Epithelial cell of proximal tubule (primary cell): Measurements from ENCODE around the gene KIF26B. TPM values are rescaled to one million over a fixed set of nuclear protein-coding genes. Genes with fewer than 3 reads are reported as not detected.

ENCODE experiments used
- DNase-seq: peaks from one replicate; pipeline ENCODE4 v3.0.0-alpha.2; 2011; ENCODE audit warnings: low read depth
- H3K4me3 ChIP-seq: 2 replicates; pipeline ENCODE4 v1.5.1; 2011; ENCODE audit warnings: low read depth, mild to moderate bottlenecking, low read length
- total RNA-seq: library from RNA; depleted of rRNA; stranded (reverse); fragments of >200 nt; gene quantifications from 2 replicates; pipeline ENCODE4 v1.2.3, GENCODE V29; 2015
- TF ChIP-seq, protein P1 (sequence below): conservative IDR thresholded peaks from 2 replicates; pipeline ENCODE4 v1.5.1; 2012; ENCODE audit warnings: low read depth, mild to moderate bottlenecking, low read length

Gene KIF26B
- total RNA-seq, 1 donor from 2014 or later = 2.8 TPM

DNA sequence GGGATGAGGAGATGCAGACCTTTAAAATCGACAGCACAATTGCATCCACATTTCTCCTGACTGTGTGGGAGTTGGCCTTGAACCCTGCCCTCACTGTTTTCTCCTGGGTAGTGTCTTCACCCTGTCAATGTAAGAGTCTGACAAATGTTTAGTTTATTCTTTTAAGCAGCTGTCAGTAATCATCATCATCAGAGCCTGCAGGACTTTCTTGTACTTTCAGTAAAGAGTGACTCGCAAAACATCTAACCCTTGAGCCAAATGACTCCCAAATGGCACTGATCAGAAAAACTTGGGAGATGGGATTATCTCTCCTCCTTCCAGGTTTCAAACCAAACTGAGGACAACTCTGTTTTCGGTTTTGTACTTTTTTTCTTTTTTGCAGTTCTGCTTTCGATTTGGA is 460.2 kb downstream of the KIF26B start:
- TF ChIP-seq, protein P1, sequence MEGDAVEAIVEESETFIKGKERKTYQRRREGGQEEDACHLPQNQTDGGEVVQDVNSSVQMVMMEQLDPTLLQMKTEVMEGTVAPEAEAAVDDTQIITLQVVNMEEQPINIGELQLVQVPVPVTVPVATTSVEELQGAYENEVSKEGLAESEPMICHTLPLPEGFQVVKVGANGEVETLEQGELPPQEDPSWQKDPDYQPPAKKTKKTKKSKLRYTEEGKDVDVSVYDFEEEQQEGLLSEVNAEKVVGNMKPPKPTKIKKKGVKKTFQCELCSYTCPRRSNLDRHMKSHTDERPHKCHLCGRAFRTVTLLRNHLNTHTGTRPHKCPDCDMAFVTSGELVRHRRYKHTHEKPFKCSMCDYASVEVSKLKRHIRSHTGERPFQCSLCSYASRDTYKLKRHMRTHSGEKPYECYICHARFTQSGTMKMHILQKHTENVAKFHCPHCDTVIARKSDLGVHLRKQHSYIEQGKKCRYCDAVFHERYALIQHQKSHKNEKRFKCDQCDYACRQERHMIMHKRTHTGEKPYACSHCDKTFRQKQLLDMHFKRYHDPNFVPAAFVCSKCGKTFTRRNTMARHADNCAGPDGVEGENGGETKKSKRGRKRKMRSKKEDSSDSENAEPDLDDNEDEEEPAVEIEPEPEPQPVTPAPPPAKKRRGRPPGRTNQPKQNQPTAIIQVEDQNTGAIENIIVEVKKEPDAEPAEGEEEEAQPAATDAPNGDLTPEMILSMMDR = no peak
- no peak for DNase-seq
- no peak overlapping the region for H3K4me3 ChIP-seq

DNA sequence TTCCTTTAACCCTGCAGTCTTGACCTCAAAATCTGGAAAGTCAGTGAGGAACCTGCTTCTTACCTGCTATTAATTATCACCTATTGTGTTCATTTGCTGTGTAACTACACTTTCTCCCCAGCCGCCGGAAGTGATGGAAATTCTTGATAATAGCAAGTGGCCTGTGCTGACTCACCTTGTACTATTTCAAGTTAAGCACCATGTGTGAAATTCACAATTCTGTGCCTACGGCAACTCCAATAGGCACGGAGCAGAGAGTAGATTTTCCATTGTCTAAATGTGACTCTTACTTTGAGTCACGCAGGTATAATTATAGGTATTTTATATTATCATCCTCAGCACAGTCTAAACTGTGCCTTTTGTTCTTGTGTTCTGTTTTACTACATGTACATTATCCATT is 466.8 kb downstream of the KIF26B start:
- DNase-seq = no peak
- TF ChIP-seq, protein P1 = no peak
- H3K4me3 ChIP-seq = no peak overlapping the region

DNA sequence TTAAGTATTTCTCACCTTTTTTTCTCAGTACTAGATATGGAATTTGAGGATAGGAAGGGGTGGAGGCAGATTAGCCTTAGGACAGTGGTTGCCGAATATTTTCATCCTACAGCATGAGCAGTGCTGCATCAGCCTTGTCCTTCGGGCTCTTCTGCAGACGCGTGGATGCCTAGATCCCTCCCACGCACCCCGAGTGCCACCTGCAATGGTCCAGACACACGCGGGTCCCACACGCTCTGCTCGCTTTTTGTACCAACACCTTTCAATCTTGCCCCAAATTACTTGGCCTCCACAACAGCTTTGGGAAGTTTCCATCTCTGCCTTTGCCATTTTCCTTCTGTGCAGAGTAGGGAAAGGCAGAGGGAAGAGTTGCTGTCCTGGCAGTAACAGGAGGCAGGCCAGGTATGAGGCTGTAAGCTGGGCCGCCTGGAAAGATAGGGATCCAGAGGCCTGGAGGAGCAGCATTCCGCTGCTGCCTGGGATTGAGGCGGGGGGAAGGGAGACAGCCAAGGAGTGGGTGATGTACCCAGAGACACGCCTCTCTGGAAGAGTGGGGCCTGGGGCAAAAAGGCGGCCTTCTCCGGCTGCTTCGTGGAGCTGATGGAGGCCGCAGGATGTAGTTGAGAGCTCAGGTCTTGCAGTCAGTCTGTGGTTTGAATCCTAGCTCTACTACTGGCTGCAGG is 467.7 kb downstream of the KIF26B start:
- H3K4me3 ChIP-seq = no peak overlapping the region
- TF ChIP-seq, protein P1 = no peak
- no peak for DNase-seq

- H3K4me3 ChIP-seq = no peak overlapping the region
- no peak for DNase-seq
- TF ChIP-seq, protein P1 = no peak
These were observed 486.6 kb downstream of the KIF26B start for GRCh38 chr1:245641384-245641783.

DNA sequence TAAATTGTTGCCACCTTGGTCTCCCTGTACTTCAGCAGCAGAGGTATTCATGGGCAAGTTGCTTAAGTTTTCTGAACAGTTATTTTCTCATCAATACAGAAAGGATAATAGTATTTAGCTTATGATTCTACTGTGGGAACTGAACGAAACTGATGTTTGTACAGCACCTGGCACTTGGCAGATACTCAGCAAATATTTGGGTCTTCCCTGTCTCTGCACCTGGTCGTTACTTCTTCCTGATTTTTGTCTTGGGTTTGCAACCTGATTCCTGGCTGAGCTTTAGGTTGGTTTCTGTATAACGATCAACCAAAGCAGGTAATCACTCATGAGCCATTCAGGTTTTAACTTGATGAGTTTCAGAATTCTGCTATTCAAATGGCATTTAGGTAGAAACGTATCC is 490.6 kb downstream of the KIF26B start:
- no peak overlapping the region for H3K4me3 ChIP-seq
- DNase-seq = no peak
- TF ChIP-seq, protein P1 = no peak

DNA sequence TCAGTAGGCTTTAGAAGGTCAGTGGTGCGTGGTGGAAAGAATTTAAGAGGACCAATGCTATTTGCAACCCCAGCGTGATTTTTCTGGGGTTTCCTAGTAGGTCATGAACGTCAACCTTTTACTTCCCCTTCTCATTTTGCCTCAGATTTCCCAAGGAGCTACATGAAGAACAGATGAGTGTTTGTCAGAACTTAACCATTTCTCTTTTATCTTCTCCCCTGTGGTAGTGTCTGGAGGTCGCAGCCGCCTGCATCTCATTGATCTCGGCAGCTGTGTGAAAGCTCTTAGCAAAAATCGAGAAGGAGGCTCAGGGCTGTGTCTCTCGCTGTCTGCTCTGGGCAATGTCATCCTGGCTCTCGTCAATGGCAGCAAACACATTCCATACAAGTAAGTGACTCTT is 491.1 kb downstream of the KIF26B start:
- H3K4me3 ChIP-seq = no peak overlapping the region
- TF ChIP-seq, protein P1 = no peak
- no peak for DNase-seq
